Stimulated activated effector memory CD8-positive, alpha-beta T cell treated with anti-CD3 and anti-CD28 coated beads, Interleukin-12 subunit alpha, Interleukin-12 subunit beta, amount 100 ng/mL, for 72 hours (primary cell): ENCODE data around the gene ZNF527.
A peak's percentile ranks its signal among the peaks of the same experiment; 100 is the strongest.
"Not testable (repeated sequence)": the region's sequence is repeated elsewhere in the genome, so short reads cannot be mapped to it uniquely, and the experiment has no call there.

Experiments
- ATAC-seq: fragments of 150-1000 bp; cut with Tn5 transposase; 2 replicates; pipeline ENCODE4 v1.10.0; 2021
- DNase-seq, 2 donors: peaks; one replicate each; pipeline ENCODE4 v3.0.0; 2021 to 2022; ENCODE audit warnings: low spot score in 2 of 2
- H3K27ac Mint-ChIP-seq: one replicate; pipeline ENCODE4 v1.8.0; 2022; ENCODE audit warnings: mild to moderate bottlenecking, mixed read lengths
- H3K36me3 Mint-ChIP-seq: one replicate; pipeline ENCODE4 v1.8.0; 2022; ENCODE audit warnings: mild to moderate bottlenecking, mixed read lengths
- H3K4me1 Mint-ChIP-seq: one replicate; pipeline ENCODE4 v1.8.0; 2022; ENCODE audit warnings: mixed read lengths
- H3K4me3 Mint-ChIP-seq: one replicate; pipeline ENCODE4 v1.8.0; 2022; ENCODE audit warnings: mild to moderate bottlenecking, mixed read lengths
- H3K9me3 Mint-ChIP-seq: one replicate; pipeline ENCODE4 v1.8.0; 2022; ENCODE audit warnings: mixed read lengths

The ZNF527 gene

DNA sequence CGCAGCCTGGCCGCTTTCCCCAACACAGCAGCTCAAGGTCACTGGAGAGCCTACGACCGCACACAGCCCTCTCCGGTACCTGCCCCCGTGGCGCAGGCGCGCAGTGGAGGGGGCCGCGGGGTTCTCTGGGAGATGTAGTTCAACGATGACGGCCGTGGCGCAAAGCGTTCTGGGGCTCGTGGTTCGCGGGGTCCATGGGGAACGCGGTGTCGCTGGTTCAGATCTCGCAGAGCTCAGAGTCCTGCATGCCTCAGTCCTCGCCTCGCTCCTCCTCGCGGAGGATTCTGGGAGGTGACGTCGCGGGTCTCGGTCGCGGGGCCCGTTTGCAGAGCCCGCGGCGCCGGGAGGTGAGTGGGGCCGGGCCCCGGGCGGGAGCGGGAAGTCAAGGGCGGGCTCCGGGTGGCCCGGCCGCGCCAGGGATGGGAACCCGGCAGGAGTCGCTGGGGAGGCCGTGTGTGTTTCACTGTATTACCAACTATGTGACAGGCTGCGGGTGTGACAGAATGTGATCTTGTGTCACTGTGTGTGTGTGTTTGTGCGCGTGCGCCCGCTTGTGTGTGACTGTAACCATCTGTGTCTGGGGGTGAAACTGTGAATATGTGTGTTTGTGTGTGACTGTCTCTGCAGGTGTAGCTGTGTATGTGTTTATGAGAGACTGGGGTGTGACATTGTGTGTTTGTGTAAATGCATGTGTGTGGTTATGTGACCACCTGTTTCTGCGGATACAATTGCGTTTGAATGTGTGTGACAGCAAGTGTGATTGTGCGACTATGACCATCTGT is at the start of gene ZNF527:
ZNF527 (plus strand) TSS at position 220 of the 782 bp plus-strand sequence. CDS start 3,100 bp downstream, outside the sequence.
- peaks cover 15% of the 10 kb centered on the region for H3K4me1 Mint-ChIP-seq
- peaks cover 6% of the 10 kb centered on the region for H3K9me3 Mint-ChIP-seq
- DNase-seq, result peak; percentile 87 to 98
- H3K27ac Mint-ChIP-seq, result peak within 1 kb of the TSS; percentile 94
- H3K36me3 Mint-ChIP-seq, result peaks cover 10% of the 10 kb centered on the region
- ATAC-seq, result peak; percentile 98
- H3K4me3 Mint-ChIP-seq, result peak within 1 kb of the TSS; percentile 94

GRCh38 chr19:37329686-37330085 is 41.2 kb upstream of the ZNF527 start:
- peaks cover 79% of the 10 kb centered on the region for H3K36me3 Mint-ChIP-seq
- H3K27ac Mint-ChIP-seq, result no peak overlapping the region
- no peaks in the 10 kb centered on the region for H3K9me3 Mint-ChIP-seq
- no peak overlapping the region for H3K4me3 Mint-ChIP-seq
- ATAC-seq (no peak), DNase-seq (no peak)
- peaks cover 14% of the 10 kb centered on the region for H3K4me1 Mint-ChIP-seq

DNA sequence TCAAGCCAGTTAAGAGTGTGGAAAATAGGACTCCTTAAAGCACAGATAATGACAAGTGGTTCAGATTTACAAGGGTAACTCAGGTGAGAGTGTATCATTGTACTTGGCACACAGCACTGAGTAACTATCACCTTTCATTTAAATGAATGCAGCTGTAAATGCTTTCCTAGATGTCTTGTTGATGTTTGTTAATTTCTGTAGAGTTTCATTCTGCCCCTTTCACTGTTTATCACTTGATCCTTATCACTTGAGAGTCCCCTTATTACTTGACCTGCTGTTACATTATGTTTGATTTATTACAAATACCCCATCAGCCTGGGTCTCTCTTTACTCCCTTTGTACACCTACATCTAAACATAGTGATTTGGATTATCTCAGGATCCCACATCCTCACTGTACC is 38.1 kb upstream of the ZNF527 start:
- H3K36me3 Mint-ChIP-seq, result peaks cover 49% of the 10 kb centered on the region

DNA sequence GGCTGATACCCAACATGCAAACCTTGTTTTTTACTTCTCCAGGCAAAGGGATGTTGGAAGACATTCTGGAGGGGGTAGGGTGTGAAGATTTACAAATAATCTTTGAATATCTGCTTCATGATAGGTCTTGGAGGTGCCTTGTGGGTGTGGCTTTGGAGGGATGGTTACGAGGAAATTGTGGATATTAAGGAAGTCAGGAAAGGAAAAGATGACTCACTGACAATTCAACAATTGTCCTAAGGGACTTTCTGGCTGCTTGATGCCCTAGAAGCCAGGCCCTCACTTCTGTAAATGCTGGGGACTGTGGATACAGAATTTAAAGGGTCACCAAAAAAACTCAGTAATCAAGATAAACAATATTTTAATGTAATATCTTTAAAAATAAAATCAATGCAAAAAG is 37.4 kb upstream of the ZNF527 start:
- H3K9me3 Mint-ChIP-seq, result no peaks in the 10 kb centered on the region
- DNase-seq (no peak), ATAC-seq (no peak)
- H3K36me3 Mint-ChIP-seq, result peaks cover 43% of the 10 kb centered on the region
- H3K27ac Mint-ChIP-seq, result no peak overlapping the region
- peaks cover 31% of the 10 kb centered on the region for H3K4me1 Mint-ChIP-seq
- H3K4me3 Mint-ChIP-seq, result no peak overlapping the region

More for the DNA sequence above, 38.1 kb upstream of the ZNF527 start:
- H3K4me1 Mint-ChIP-seq, result peaks cover 27% of the 10 kb centered on the region
- DNase-seq, result no peak
- no peak overlapping the region for H3K4me3 Mint-ChIP-seq
- no peak overlapping the region for H3K27ac Mint-ChIP-seq
- no peaks in the 10 kb centered on the region for H3K9me3 Mint-ChIP-seq
- ATAC-seq, result no peak

DNA sequence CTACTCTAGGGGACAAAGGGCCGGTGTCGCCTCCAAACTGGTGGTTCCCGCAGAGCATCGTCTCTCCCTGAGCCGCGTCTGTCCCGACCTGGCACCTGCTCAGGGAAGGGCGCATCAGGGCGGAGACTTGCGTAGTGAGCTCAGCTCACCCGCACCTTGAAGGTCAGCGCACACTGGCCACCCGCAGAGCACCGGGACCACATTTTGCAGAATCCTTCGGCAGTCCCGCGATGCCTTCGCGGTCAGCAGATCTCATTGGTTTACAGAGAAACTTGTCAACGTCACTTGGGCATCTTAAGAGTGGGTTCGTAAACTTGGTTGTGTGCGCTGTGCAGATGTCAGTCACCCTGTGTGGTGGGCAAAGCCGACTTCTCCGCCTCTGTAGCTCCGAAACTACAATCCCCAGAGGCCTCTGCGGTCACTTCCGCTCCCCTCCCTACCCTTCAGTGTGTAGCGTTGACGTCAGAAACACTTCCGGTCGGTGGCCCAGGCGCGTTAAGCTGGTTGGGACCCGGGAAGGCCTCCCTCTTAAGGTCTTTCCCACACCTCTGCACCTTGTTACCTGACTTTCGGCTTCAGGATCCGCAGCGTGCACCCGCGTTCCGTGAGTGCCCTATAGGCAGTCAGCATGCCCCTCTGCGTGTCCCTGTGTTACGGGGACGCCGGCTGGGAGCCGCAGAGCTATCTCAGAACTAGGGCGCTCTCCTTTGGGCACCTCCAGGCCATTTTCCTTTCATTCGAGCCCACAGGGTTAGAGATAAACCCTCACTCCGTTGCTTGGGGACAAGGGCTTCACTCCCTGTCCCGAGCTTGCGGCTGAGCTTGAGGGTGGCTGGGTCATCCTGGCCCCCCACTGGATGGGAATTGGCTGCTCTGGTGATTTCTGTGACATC is 36.5 kb upstream of the ZNF527 start:
- H3K9me3 Mint-ChIP-seq, result no peaks in the 10 kb centered on the region
- peak; percentile 60 to 90 for DNase-seq

GRCh38 chr19:37342753-37343152 is 28.1 kb upstream of the ZNF527 start:
- Mint-ChIP-seq H3K27ac (no peak overlapping the region), H3K4me1 (peaks cover 4% of the 10 kb centered on the region), H3K4me3 (no peak overlapping the region), H3K9me3 (no peaks in the 10 kb centered on the region), H3K36me3 (peaks cover 18% of the 10 kb centered on the region)
- DNase-seq, result no peak
- no peak for ATAC-seq

More for the DNA sequence above, 36.5 kb upstream of the ZNF527 start:
- Mint-ChIP-seq H3K36me3 (peaks cover 35% of the 10 kb centered on the region), H3K4me1 (peaks cover 31% of the 10 kb centered on the region), H3K27ac (peak overlapping the region; percentile 86), H3K4me3 (peak overlapping the region; percentile 81)
- peak; percentile 100 for ATAC-seq

- Mint-ChIP-seq H3K27ac (no peak overlapping the region), H3K9me3 (no peaks in the 10 kb centered on the region), H3K4me1 (no peaks in the 10 kb centered on the region)
These were observed 24.8 kb upstream of the ZNF527 start for GRCh38 chr19:37346091-37346490.

DNA sequence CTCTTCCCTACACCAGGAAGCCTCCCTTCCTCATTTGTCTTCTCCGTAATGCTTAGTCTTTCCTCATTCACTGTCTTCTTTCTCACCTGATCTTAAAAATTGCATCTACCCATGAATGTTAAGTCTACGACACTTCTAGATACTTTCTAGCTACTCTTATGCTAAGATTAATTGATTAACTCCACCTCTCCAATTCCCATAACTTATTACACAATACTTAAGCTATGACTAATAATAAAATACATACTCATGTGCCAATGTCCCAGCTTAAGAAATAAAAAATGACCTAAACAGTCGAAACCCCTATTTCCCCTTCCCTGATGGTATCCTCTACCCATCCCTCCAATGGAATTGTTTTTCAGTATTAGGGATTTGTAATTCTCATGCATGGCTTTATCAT is 22.8 kb upstream of the ZNF527 start:
- ATAC-seq (no peak), DNase-seq (no peak)
- Mint-ChIP-seq H3K27ac (no peak overlapping the region), H3K4me3 (no peak overlapping the region), H3K9me3 (no peaks in the 10 kb centered on the region), H3K36me3 (peaks cover 70% of the 10 kb centered on the region), H3K4me1 (no peaks in the 10 kb centered on the region)

More at GRCh38 chr19:37346091-37346490, 24.8 kb upstream of the ZNF527 start:
- Mint-ChIP-seq H3K36me3 (peaks cover 50% of the 10 kb centered on the region), H3K4me3 (no peak overlapping the region)
- ATAC-seq, result no peak
- DNase-seq, result no peak

- ATAC-seq (no peak), DNase-seq (no peak)
- Mint-ChIP-seq H3K27ac (no peak overlapping the region), H3K4me3 (no peak overlapping the region), H3K36me3 (peaks cover 91% of the 10 kb centered on the region), H3K9me3 (peaks cover 3% of the 10 kb centered on the region), H3K4me1 (peaks cover 5% of the 10 kb centered on the region)
These were observed 16.9 kb upstream of the ZNF527 start for GRCh38 chr19:37353968-37354367.

- no peak for DNase-seq
- H3K27ac Mint-ChIP-seq, result no peak overlapping the region
- peaks cover 92% of the 10 kb centered on the region for H3K36me3 Mint-ChIP-seq
- ATAC-seq, result no peak
- peaks cover 6% of the 10 kb centered on the region for H3K9me3 Mint-ChIP-seq
- H3K4me1 Mint-ChIP-seq, result peaks cover 5% of the 10 kb centered on the region
- no peak overlapping the region for H3K4me3 Mint-ChIP-seq
These were observed 15.0 kb upstream of the ZNF527 start for GRCh38 chr19:37355901-37356300.

- no peak for DNase-seq
- no peak for ATAC-seq
- peaks cover 63% of the 10 kb centered on the region for H3K36me3 Mint-ChIP-seq
- H3K4me1 Mint-ChIP-seq, result no peaks in the 10 kb centered on the region
- H3K9me3 Mint-ChIP-seq, result peaks cover 24% of the 10 kb centered on the region
- no peak overlapping the region for H3K4me3 Mint-ChIP-seq
- H3K27ac Mint-ChIP-seq, result no peak overlapping the region
These were observed 8.9 kb upstream of the ZNF527 start for GRCh38 chr19:37361994-37362393.

GRCh38 chr19:37362733-37363132 is 8.2 kb upstream of the ZNF527 start:
- Mint-ChIP-seq H3K9me3 (peaks cover 24% of the 10 kb centered on the region), H3K4me1 (no peaks in the 10 kb centered on the region), H3K36me3 (peaks cover 55% of the 10 kb centered on the region), H3K27ac (no peak overlapping the region), H3K4me3 (no peak overlapping the region)
- no peak for DNase-seq
- ATAC-seq, result no peak

- H3K27ac Mint-ChIP-seq, result peak overlapping the region; percentile 94
- peaks cover 15% of the 10 kb centered on the region for H3K4me1 Mint-ChIP-seq
- ATAC-seq, result peak; percentile 72
- DNase-seq, H3K36me3 Mint-ChIP-seq: not testable (repeated sequence)
- H3K4me3 Mint-ChIP-seq, result peak overlapping the region; percentile 94
- H3K9me3 Mint-ChIP-seq, result peaks cover 11% of the 10 kb centered on the region
These were observed 466 bp upstream of the ZNF527 start for GRCh38 chr19:37370386-37370879.

DNA sequence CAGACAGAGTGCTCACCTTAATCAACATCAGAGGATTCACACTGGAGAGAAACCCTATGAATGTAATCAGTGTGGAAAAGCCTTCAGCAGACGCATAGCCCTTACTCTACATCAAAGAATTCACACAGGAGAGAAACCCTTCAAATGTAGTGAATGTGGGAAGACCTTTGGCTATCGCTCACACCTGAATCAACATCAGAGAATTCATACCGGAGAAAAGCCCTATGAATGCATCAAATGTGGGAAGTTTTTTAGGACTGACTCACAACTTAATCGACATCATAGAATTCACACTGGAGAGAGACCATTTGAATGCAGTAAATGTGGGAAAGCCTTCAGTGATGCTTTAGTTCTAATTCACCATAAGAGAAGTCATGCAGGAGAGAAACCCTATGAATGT is 18.3 kb downstream of the ZNF527 start:
- ATAC-seq, result no peak
- H3K4me3 Mint-ChIP-seq, result no peak overlapping the region

DNA sequence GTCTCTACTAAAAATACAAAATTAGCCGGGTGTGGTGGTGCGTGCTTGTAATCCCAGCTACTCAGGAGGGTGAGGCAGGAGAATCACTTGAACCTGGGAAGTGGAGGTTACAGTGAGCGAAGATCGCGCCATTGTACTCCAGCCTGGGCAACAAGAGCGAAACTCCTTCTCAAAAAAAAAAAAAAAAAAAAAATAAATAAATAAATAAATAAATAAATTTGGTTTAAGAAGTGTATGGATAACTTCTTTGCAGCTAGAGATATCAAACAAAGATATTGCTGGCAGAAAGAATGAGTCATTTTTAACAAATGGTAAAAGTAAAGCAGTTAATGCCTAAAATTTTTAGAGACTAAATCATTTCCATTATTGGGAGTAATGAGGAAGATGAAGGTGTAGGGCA is 20.5 kb downstream of the ZNF527 start:
- not testable (repeated sequence) for H3K4me3 Mint-ChIP-seq, ATAC-seq, H3K4me1 Mint-ChIP-seq, DNase-seq, H3K27ac Mint-ChIP-seq
- peaks cover 42% of the 10 kb centered on the region for H3K9me3 Mint-ChIP-seq
- H3K36me3 Mint-ChIP-seq, result peaks cover 24% of the 10 kb centered on the region

More for the DNA sequence above, 18.3 kb downstream of the ZNF527 start:
- no peak for DNase-seq
- H3K4me1 Mint-ChIP-seq, result no peaks in the 10 kb centered on the region
- H3K9me3 Mint-ChIP-seq, result peaks cover 42% of the 10 kb centered on the region
- no peak overlapping the region for H3K27ac Mint-ChIP-seq
- H3K36me3 Mint-ChIP-seq, result peaks cover 45% of the 10 kb centered on the region
